ENCODE measurements around the gene HMOX1.
A peak's percentile ranks its signal among the peaks of the same experiment; 100 is the strongest.

Gene HMOX1

GRCh38 chr22:35403356-35403755 lies 22.5 kb downstream of the HMOX1 start:
- no peak for DNase-seq (ENCODE audit: low spot score)

- DNase-seq (ENCODE audit: low spot score) = no peak
Measured at GRCh38 chr22:35404176-35404575, 23.3 kb downstream of the HMOX1 start.

- DNase-seq (ENCODE audit: low spot score) = no peak
Measured at GRCh38 chr22:35406443-35406842, 25.5 kb downstream of the HMOX1 start.

- no peak for DNase-seq (ENCODE audit: low spot score)
Measured at GRCh38 chr22:35407362-35407761, 26.5 kb downstream of the HMOX1 start.

GRCh38 chr22:35409783-35410662 lies 29.1 kb downstream of the HMOX1 start:
- DNase-seq (ENCODE audit: low spot score) = no peak

- DNase-seq (ENCODE audit: low spot score) = no peak
Measured at GRCh38 chr22:35410663-35411034, 29.8 kb downstream of the HMOX1 start.

GRCh38 chr22:35411102-35411501 lies 30.2 kb downstream of the HMOX1 start:
- no peak for DNase-seq (ENCODE audit: low spot score)

- no peak for DNase-seq (ENCODE audit: low spot score)
Measured at GRCh38 chr22:35413624-35414023, 32.7 kb downstream of the HMOX1 start.

GRCh38 chr22:35417606-35418005 lies 36.7 kb downstream of the HMOX1 start:
- DNase-seq (ENCODE audit: low spot score) = no peak

GRCh38 chr22:35418088-35418487 lies 37.2 kb downstream of the HMOX1 start:
- no peak for DNase-seq (ENCODE audit: low spot score)

- no peak for DNase-seq (ENCODE audit: low spot score)
Measured at GRCh38 chr22:35418731-35419130, 37.8 kb downstream of the HMOX1 start.

- no peak for DNase-seq (ENCODE audit: low spot score)
Measured at GRCh38 chr22:35419756-35420155, 38.9 kb downstream of the HMOX1 start.

GRCh38 chr22:35421121-35421520 lies 40.2 kb downstream of the HMOX1 start:
- DNase-seq (ENCODE audit: low spot score) = no peak

GRCh38 chr22:35422145-35422544 lies 41.2 kb downstream of the HMOX1 start:
- DNase-seq (ENCODE audit: low spot score) = no peak

GRCh38 chr22:35422936-35423335 lies 42.0 kb downstream of the HMOX1 start:
- DNase-seq (ENCODE audit: low spot score) = no peak

GRCh38 chr22:35424081-35424480 lies 43.2 kb downstream of the HMOX1 start:
- no peak for DNase-seq (ENCODE audit: low spot score)

GRCh38 chr22:35424761-35425160 lies 43.9 kb downstream of the HMOX1 start:
- no peak for DNase-seq (ENCODE audit: low spot score)

GRCh38 chr22:35425546-35425945 lies 44.6 kb downstream of the HMOX1 start:
- DNase-seq (ENCODE audit: low spot score) = no peak

GRCh38 chr22:35425971-35426800 lies 45.3 kb downstream of the HMOX1 start:
- DNase-seq (ENCODE audit: low spot score) = no peak

- no peak for DNase-seq (ENCODE audit: low spot score)
Measured at GRCh38 chr22:35426801-35427140, 45.9 kb downstream of the HMOX1 start.

- DNase-seq (ENCODE audit: low spot score) = peak; percentile 61
Measured at GRCh38 chr22:35430897-35431322, 50.0 kb downstream of the HMOX1 start.

GRCh38 chr22:35431483-35432227 lies 50.8 kb downstream of the HMOX1 start:
- DNase-seq (ENCODE audit: low spot score) = no peak

All from SK-N-DZ (cell line).